ENCODE measurements around the gene CCR9.
A peak's percentile ranks its signal among the peaks of the same experiment; 100 is the strongest.

Gene CCR9

GRCh38 chr3:45872569-45872968 lies 13.8 kb upstream of the CCR9 start:
- no peak for DNase-seq (ENCODE audit: low spot score)

- DNase-seq (ENCODE audit: low spot score) = no peak
Observed at GRCh38 chr3:45873036-45873435, 13.3 kb upstream of the CCR9 start.

- no peak for DNase-seq (ENCODE audit: low spot score)
Observed at GRCh38 chr3:45873638-45874037, 12.7 kb upstream of the CCR9 start.

GRCh38 chr3:45874677-45875346 lies 11.5 kb upstream of the CCR9 start:
- no peak for DNase-seq (ENCODE audit: low spot score)

- no peak for DNase-seq (ENCODE audit: low spot score)
Observed at GRCh38 chr3:45878124-45878523, 8.2 kb upstream of the CCR9 start.

GRCh38 chr3:45880725-45881077 lies 5.6 kb upstream of the CCR9 start:
- no peak for DNase-seq (ENCODE audit: low spot score)

- peak; percentile 11 for DNase-seq (ENCODE audit: low spot score)
Observed at GRCh38 chr3:45881078-45882022, 5.0 kb upstream of the CCR9 start.

- peak; percentile 21 for DNase-seq (ENCODE audit: low spot score)
Observed at GRCh38 chr3:45884368-45885201, 1.8 kb upstream of the CCR9 start.

GRCh38 chr3:45887285-45887684 lies 942 bp downstream of the CCR9 start:
- no peak for DNase-seq (ENCODE audit: low spot score)

- no peak for DNase-seq (ENCODE audit: low spot score)
Observed at GRCh38 chr3:45887759-45888511, 1.6 kb downstream of the CCR9 start.

- no peak for DNase-seq (ENCODE audit: low spot score)
Observed at GRCh38 chr3:45889337-45889736, 3.0 kb downstream of the CCR9 start.

- no peak for DNase-seq (ENCODE audit: low spot score)
Observed at GRCh38 chr3:45890405-45890804, 4.1 kb downstream of the CCR9 start.

GRCh38 chr3:45892161-45892560 lies 5.8 kb downstream of the CCR9 start:
- DNase-seq (ENCODE audit: low spot score) = no peak

- no peak for DNase-seq (ENCODE audit: low spot score)
Observed at GRCh38 chr3:45894015-45894414, 7.7 kb downstream of the CCR9 start.

GRCh38 chr3:45895686-45896468 lies 9.5 kb downstream of the CCR9 start:
- no peak for DNase-seq (ENCODE audit: low spot score)

- DNase-seq (ENCODE audit: low spot score) = no peak
Observed at GRCh38 chr3:45896956-45897355, 10.6 kb downstream of the CCR9 start.

- no peak for DNase-seq (ENCODE audit: low spot score)
Observed at GRCh38 chr3:45904931-45905330, 18.6 kb downstream of the CCR9 start.

- DNase-seq (ENCODE audit: low spot score) = no peak
Observed at GRCh38 chr3:45905755-45906154, 19.4 kb downstream of the CCR9 start.

GRCh38 chr3:45906681-45907407 lies 20.5 kb downstream of the CCR9 start:
- no peak for DNase-seq (ENCODE audit: low spot score)

All from activated CD4-positive, alpha-beta T cell treated with anti-CD3 and anti-CD28 coated beads, Interleukin-2, Interleukin-4, amounts not matched to agents 100 ng/mL and 50 ng/mL, durations not matched to agents 16 hours and 8 hours (primary cell).